ENCODE results near the gene RASD1. TPM values are rescaled to one million over a fixed set of nuclear protein-coding genes. Genes with fewer than 3 reads are reported as not detected.

RASD1 gene
- total RNA-seq, 3 donors from 2014 or later (not counting 1 experiment from before 2014, with no cell fraction given), result 0.60 to 2.4 (median 1.2) TPM

- H3K9me3 ChIP-seq (ENCODE audit: control insufficient read depth, insufficient read depth, low read length), result no peaks in the 10 kb centered on the region
- Mint-ChIP-seq H3K4me1 (peaks cover 0 to 4% of the 10 kb centered on the region in 2 donors), H3K36me3 (no peaks in the 10 kb centered on the region), H3K9me3 (no peaks in the 10 kb centered on the region), H3K4me3 (no peak overlapping the region), H3K27me3 (ENCODE audit: low read depth in 2 of 2) (peaks cover 0 to 5% of the 10 kb centered on the region in 2 donors), H3K27ac (no peak overlapping the region)
- H3K4me1 ChIP-seq (ENCODE audit: control insufficient read depth, insufficient read depth, low read length), result no peaks in the 10 kb centered on the region
- no peak for TF ChIP-seq CTCF (IDR thresholded peaks at IDR 0.05)
- H3K27ac ChIP-seq (ENCODE audit: low read length), result no peak overlapping the region
- 93% methylated on average over 3 of the region's 5 CpGs for WGBS (ENCODE audit: insufficient coverage)
- ATAC-seq (no peak), DNase-seq (no peak)
- H3K27me3 ChIP-seq (ENCODE audit: control insufficient read depth, insufficient read depth, low read length), result no peaks in the 10 kb centered on the region
- intact Hi-C loops (cut with micrococcal nuclease), result no loop called here
- no peaks in the 10 kb centered on the region for H3K36me3 ChIP-seq (ENCODE audit: control insufficient read depth, insufficient read depth, low read length)
- H3K4me3 ChIP-seq (ENCODE audit: low read length), result no peak overlapping the region
Measured at GRCh38 chr17:17505151-17505550, 9.0 kb upstream of the RASD1 start.

- Mint-ChIP-seq H3K27me3 (ENCODE audit: low read depth in 2 of 2) (peaks cover 0 to 5% of the 10 kb centered on the region in 2 donors), H3K36me3 (no peaks in the 10 kb centered on the region), H3K9me3 (no peaks in the 10 kb centered on the region), H3K4me3 (no peak overlapping the region), H3K27ac (no peak overlapping the region), H3K4me1 (no peaks in the 10 kb centered on the region)
- no peak for TF ChIP-seq CTCF (IDR thresholded peaks at IDR 0.05)
- Histone ChIP-seq H3K27ac (ENCODE audit: low read length) (no peak overlapping the region), H3K4me3 (ENCODE audit: low read length) (no peak overlapping the region), H3K27me3 (ENCODE audit: control insufficient read depth, insufficient read depth, low read length) (no peaks in the 10 kb centered on the region), H3K36me3 (ENCODE audit: control insufficient read depth, insufficient read depth, low read length) (no peaks in the 10 kb centered on the region), H3K4me1 (ENCODE audit: control insufficient read depth, insufficient read depth, low read length) (no peaks in the 10 kb centered on the region), H3K9me3 (ENCODE audit: control insufficient read depth, insufficient read depth, low read length) (no peaks in the 10 kb centered on the region)
- intact Hi-C loops (cut with micrococcal nuclease), result no loop called here
- DNase-seq (no peak), ATAC-seq (no peak)
- WGBS (ENCODE audit: insufficient coverage), result 88% methylated on average over 20 of the region's 20 CpGs
Measured at GRCh38 chr17:17504341-17505140, 8.3 kb upstream of the RASD1 start.

GRCh38 chr17:17503566-17504130 is 7.5 kb upstream of the RASD1 start:
- Mint-ChIP-seq H3K4me3 (no peak overlapping the region), H3K27me3 (ENCODE audit: low read depth in 2 of 2) (peaks cover 0 to 5% of the 10 kb centered on the region in 2 donors), H3K36me3 (no peaks in the 10 kb centered on the region), H3K9me3 (no peaks in the 10 kb centered on the region), H3K27ac (no peak overlapping the region), H3K4me1 (no peaks in the 10 kb centered on the region)
- TF ChIP-seq CTCF (IDR thresholded peaks at IDR 0.05), result no peak
- H3K27me3 ChIP-seq (ENCODE audit: control insufficient read depth, insufficient read depth, low read length), result no peaks in the 10 kb centered on the region
- no peaks in the 10 kb centered on the region for H3K4me1 ChIP-seq (ENCODE audit: control insufficient read depth, insufficient read depth, low read length)
- intact Hi-C loops (cut with micrococcal nuclease), result no loop called here
- H3K9me3 ChIP-seq (ENCODE audit: control insufficient read depth, insufficient read depth, low read length), result no peaks in the 10 kb centered on the region
- H3K27ac ChIP-seq (ENCODE audit: low read length), result no peak overlapping the region
- WGBS (ENCODE audit: insufficient coverage), result 79% methylated on average over 7 of the region's 7 CpGs
- no peaks in the 10 kb centered on the region for H3K36me3 ChIP-seq (ENCODE audit: control insufficient read depth, insufficient read depth, low read length)
- no peak overlapping the region for H3K4me3 ChIP-seq (ENCODE audit: low read length)
- ATAC-seq (no peak), DNase-seq (no peak)

Measured in natural killer cell (primary cell).